Activated naive CD4-positive, alpha-beta T cell treated with anti-CD3 and anti-CD28 coated beads, Interleukin-2, amount 10 ng/mL, durations not matched to agents 7 days and 5 days (primary cell): ENCODE results near the gene CD79A.
"Not testable (repeated sequence)": the region's sequence is repeated elsewhere in the genome, so short reads cannot be mapped to it uniquely, and the experiment has no call there.

Experiments
- CTCF ChIA-PET: fragments of 350-600 bp; sonication (Branson Sonifier 250); formaldehyde crosslinking; loops from one replicate; lab custom pipeline; 2021; ENCODE audit warnings: antibody characterized with exemption; lab: Charles Lee
- DNase-seq: peaks from one replicate; pipeline ENCODE4 v3.0.0-alpha.2; 2020
- H3K27ac Mint-ChIP-seq: one replicate; pipeline ENCODE4 v1.8.0; 2021; ENCODE audit warnings: mild to moderate bottlenecking, moderate library complexity, mixed read lengths
- H3K27me3 Mint-ChIP-seq: one replicate; pipeline ENCODE4 v1.8.0; 2021; ENCODE audit warnings: mild to moderate bottlenecking, mixed read lengths
- H3K36me3 Mint-ChIP-seq: one replicate; pipeline ENCODE4 v1.8.0; 2021; ENCODE audit warnings: mixed read lengths
- H3K4me1 Mint-ChIP-seq: one replicate; pipeline ENCODE4 v1.8.0; 2021; ENCODE audit warnings: mixed read lengths
- H3K4me3 Mint-ChIP-seq: one replicate; pipeline ENCODE4 v1.8.0; 2021; ENCODE audit warnings: mild to moderate bottlenecking, moderate library complexity, mixed read lengths
- H3K9me3 Mint-ChIP-seq: one replicate; pipeline ENCODE4 v1.8.0; 2021; ENCODE audit warnings: mixed read lengths

Gene CD79A

DNA sequence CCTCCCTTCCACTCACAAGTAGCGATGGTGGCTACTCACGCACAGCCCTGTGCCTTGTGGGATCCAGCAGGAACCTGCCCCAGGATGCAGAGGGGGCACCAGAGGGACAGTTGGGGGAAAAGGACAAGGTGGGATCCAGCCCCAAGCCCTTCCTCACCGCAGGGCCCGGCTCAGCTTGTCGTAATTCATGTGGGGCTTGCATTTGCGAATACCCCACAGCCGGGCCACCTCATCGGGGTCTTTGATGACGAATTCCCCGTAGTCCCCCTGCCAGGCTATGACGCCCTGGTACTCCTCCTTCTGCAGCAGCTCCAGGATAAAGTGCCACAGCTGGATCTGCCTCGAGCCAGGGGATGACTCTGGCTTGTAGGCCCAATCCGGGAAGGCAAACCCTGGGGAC lies 32.6 kb downstream of the CD79A start:
- Mint-ChIP-seq H3K4me1 (peaks cover 22% of the 10 kb centered on the region), H3K4me3 (no peak overlapping the region), H3K27me3 (no peaks in the 10 kb centered on the region), H3K27ac (peak overlapping the region; percentile 20), H3K36me3 (peaks cover 41% of the 10 kb centered on the region), H3K9me3 (no peaks in the 10 kb centered on the region)
- DNase-seq: no peak
- CTCF ChIA-PET: no interaction called here

DNA sequence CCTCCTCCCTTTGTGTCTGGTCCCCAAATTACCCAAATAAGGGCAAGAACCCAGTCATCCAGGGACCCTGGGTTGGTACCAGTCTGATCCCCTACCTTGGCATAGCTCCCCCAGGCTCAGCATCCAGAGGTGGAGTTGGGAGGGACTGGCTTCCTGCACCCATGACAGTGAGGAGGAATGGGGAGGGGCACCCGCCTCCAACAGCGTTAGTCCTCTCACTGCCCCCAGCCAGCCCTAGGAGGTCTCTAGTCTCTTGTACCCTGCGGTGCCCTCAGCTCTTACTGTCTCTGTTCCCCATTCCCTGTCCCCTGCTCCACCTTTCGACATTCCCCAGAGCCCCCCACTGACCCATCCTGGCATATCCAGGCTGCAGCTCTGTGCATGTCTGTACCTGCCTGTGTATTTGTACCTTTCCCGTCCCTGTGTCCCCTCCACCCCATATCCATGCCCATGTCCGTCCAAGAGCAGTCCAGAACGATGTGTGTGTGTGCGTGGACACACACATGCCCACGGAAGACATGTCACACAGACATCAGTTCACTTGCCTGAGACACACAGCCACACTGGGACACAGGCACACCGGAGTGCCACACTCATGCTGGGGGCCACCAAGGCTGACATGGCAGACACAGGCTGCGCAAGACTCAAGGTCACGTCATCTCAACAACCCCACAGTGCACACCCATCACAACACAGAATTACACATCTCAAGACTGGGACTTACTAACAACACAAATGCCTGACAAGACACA lies 33.3 kb downstream of the CD79A start:
- Mint-ChIP-seq H3K4me1 (peaks cover 18% of the 10 kb centered on the region), H3K9me3 (no peaks in the 10 kb centered on the region), H3K4me3 (no peak overlapping the region), H3K27me3 (no peaks in the 10 kb centered on the region), H3K27ac (peak overlapping the region; percentile 38), H3K36me3 (peaks cover 34% of the 10 kb centered on the region)
- CTCF ChIA-PET: no interaction called here
- no peak for DNase-seq

DNA sequence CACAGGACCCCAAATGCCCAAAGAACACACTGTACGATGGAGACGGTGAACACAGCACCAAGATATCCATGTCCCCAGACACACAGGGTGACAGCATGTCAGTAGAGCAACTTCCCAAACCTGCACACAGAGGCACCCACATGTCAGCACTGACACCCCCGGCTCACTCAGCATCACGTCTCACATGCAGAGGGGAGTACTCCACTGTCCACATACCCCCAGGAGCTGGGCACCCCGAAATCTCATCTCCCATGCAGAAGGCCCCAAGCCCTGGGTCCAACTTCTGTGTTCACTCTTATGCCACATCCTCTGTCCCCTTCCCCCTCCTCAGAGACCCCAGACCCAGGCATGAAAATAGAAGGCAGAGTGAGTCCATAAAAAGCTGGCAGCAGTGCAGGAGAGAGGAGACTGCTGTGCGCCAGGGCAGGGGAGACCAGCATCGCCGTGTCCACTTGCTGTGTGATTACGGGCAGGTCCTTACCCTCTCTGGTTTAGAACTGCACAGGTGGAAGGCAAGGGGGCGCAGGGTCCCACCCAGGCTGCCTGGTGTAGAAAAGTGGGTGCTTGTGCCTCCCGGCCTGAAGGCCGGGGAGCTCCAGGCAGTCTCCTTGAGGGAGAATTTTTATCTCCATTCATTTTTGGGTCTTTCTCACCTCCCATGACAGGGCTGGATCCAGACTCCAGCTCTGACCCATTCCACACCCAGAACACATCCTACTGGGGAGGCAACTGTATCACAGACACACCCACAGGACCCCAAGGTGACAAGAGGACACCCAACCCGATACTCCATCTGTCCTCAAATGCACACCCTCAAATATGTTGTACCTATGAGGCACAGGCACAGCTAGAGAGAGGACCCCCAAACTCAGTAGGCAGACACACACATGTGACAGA lies 34.2 kb downstream of the CD79A start:
- Mint-ChIP-seq H3K4me1 (peaks cover 14% of the 10 kb centered on the region), H3K27me3 (no peaks in the 10 kb centered on the region), H3K27ac (peak overlapping the region; percentile 38), H3K36me3 (peaks cover 28% of the 10 kb centered on the region), H3K4me3 (peak overlapping the region; percentile 15), H3K9me3 (no peaks in the 10 kb centered on the region)
- no peak for DNase-seq
- CTCF ChIA-PET: interaction anchor here (1.0 to 1.1 kb wide), 2 partner anchors 24 to 38 kb away, joined by 4 to 5 read pairs; no protein-coding TSS in a partner anchor

DNA sequence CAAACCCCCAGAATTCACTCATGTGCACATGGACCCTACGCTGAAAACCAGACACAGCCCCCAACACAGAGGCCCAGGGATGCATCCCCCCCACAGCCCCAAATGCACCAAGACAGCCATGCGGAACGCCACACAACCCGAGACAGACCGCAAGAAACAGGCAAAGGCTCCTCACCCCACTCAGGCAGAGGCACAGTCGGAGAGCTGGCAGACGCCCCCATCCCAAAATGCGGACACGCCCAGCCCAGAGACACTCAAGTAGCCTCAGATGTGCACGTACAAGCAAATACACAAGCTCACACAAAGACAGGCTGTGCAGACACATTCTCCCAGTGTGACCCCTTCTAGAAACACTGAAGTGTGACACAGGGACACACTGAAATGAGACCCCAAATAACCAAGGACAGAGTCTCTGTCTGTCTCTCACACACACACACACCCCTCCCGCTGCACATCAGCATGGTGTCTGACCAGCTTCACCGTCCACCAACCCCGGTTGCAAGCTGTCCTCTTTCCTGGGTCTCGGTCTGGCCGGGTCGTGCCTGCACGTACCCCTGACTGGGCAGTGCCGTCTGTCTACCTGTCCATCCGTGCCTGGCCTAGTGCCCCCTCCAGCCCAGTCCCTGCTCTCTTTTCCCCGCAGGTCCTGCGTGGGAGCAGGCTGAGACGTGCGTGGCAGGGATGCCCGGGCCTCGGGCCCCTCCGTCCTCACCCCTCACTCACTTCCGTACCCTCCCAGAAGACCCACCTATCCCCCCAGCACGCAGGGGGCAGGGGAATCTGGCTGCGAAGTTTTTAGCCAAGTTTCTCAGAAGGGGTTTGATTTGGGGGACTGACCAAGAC lies 35.0 kb downstream of the CD79A start:
- peaks cover 11% of the 10 kb centered on the region for H3K4me1 Mint-ChIP-seq

DNA sequence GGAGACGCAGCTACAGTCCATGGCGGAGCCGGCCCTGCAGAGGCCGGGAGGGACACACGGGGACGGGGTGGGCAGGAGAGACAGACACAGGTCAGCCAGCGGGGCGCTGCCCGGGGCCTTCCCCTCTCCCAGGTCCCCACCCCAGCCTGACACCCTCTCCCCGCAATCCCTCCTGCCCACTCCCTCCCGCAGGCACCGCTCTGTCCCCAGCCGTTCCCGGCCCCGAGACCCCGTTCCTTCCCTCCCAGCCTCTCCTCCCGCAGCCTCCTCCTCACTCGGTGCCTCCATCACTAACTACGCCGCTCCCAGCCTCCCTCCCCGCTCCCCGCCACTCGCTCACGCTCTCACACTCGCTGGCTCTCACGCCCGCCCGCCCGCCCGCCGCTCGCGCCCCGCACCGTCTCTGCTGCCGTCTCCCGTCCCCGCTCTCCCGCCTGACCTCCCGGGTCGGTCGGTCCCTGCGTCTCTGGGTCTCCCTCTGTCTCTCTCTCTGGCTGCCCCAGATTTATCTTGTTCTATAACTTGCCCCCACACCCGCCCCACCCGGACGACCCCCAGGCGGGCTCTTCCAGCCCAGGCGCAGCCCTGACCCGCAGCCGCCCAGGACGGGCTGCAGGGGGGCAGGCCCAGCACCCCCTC lies 35.9 kb downstream of the CD79A start:
- peaks cover 20% of the 10 kb centered on the region for H3K36me3 Mint-ChIP-seq
- no peak overlapping the region for H3K4me3 Mint-ChIP-seq
- no peaks in the 10 kb centered on the region for H3K27me3 Mint-ChIP-seq
- H3K27ac Mint-ChIP-seq: no peak overlapping the region
- peak; percentile 46 for DNase-seq
- CTCF ChIA-PET: no interaction called here
- peaks cover 8% of the 10 kb centered on the region for H3K4me1 Mint-ChIP-seq
- no peaks in the 10 kb centered on the region for H3K9me3 Mint-ChIP-seq

More for the DNA sequence above, 35.0 kb downstream of the CD79A start:
- Mint-ChIP-seq H3K9me3 (no peaks in the 10 kb centered on the region), H3K36me3 (peaks cover 23% of the 10 kb centered on the region), H3K27ac (peak overlapping the region; percentile 84), H3K4me3 (peak overlapping the region; percentile 15), H3K27me3 (no peaks in the 10 kb centered on the region)
- CTCF ChIA-PET: interaction anchor here (1.0 to 1.1 kb wide), 2 partner anchors 25 to 39 kb away, joined by 4 to 5 read pairs; no protein-coding TSS in a partner anchor
- DNase-seq: no peak

DNA sequence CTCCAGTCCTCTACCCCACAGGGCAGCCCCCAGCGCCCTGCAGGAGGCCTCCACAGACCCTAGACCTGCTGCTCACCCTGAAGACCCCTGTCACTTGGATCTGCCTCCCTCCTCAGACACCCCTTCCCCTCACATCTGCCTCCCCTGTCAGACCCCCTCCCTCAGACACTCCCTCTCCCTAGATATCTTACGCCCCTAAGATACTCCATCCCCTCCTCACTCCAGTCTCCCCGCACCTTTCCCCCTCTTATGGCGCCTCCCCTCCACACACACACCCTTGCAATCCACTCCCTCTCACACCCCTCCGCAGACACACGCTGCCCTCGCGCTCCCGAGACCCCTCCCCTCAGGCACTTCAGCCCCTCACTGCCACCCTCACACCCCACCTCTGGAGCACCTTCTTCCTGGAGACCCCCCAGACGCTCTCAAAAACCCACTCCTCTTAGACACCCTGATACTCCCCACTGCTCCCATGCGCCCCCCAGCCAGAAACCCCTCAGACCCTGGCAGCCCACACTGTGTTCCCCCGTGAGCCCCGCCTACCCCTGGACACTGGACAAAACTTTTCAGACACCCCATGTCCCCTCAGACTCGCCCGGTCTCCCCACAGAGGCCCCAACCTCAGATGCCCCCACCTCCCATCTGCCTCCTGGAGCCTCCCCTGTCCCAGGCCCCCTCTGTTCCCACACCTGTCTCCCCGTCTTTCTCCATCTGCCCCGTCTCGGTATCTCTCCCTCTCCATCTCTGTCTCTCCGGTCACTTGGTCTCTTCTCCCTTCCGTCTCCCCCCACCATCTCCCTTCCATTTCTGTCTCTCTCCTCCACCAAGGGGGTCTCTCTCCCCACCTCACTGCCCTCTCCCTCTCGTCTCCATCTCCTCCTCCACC lies 36.7 kb downstream of the CD79A start:
- CTCF ChIA-PET: no interaction called here
- H3K36me3 Mint-ChIP-seq: peaks cover 20% of the 10 kb centered on the region
- no peaks in the 10 kb centered on the region for H3K9me3 Mint-ChIP-seq
- no peak for DNase-seq
- H3K4me1 Mint-ChIP-seq: peaks cover 8% of the 10 kb centered on the region
- no peaks in the 10 kb centered on the region for H3K27me3 Mint-ChIP-seq
- no peak overlapping the region for H3K27ac Mint-ChIP-seq
- H3K4me3 Mint-ChIP-seq: no peak overlapping the region

DNA sequence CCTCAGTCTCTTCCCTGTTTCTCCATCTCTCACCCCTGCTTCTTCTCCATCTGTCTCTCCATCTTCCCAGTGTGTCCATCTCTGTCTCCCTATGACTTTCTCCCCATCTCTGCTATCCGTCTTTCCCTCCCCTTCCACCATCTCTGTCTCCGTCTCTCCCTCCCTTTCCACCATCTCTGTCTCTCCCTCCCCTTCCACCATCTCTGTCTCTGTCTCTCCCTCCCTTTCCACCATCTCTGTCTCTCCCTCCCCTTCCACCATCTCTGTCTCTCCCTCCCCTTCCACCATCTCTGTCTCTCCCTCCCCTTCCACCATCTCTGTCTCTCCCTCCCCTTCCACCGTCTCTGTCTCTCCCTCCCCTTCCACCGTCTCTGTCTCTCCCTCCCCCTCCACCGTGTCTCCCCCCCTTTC lies 37.4 kb downstream of the CD79A start:
- H3K4me1 Mint-ChIP-seq, H3K9me3 Mint-ChIP-seq, H3K4me3 Mint-ChIP-seq, H3K27ac Mint-ChIP-seq, CTCF ChIA-PET, DNase-seq, H3K27me3 Mint-ChIP-seq: not testable (repeated sequence)
- H3K36me3 Mint-ChIP-seq: peaks cover 16% of the 10 kb centered on the region

DNA sequence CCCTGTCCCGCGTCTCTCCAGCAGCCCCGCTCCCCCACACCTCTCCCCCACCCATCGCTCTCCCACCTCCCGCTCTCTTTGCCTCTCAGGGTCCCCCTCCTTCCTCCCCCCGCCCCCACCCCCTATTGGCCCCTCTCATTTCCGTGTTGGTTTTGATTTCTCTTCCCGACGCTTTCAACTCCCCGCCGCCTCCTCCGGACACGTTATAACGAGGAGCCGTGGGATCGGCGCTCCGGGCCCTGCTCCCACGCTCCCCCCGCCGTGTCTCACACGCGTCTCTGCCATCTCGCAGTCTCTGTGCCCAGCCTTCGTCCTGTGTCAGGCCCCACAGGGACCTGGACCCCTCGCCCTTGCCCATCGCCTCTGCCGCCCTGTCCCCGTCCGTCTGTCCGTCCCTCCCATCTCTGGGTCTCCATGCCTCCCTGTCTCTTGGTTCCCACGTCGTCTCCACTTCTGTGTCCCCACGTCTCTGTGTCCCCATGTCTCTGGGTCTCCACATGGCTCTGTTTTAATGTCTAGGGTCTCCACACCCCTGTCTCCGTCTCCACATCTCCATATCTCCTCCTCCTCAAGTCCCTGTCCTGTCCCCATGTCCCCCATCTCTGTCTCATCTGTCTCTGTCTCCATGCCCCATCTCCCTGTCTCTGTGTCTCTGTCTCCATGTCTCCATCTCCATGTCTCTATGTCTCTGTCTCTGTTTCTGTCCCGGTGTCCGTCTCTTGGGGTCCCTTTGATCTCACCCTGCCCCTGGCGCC lies 38.1 kb downstream of the CD79A start:
- Mint-ChIP-seq H3K27me3 (no peaks in the 10 kb centered on the region), H3K4me3 (no peak overlapping the region), H3K9me3 (no peaks in the 10 kb centered on the region), H3K36me3 (peaks cover 14% of the 10 kb centered on the region), H3K27ac (no peak overlapping the region), H3K4me1 (peaks cover 8% of the 10 kb centered on the region)
- DNase-seq: no peak
- CTCF ChIA-PET: no interaction called here

DNA sequence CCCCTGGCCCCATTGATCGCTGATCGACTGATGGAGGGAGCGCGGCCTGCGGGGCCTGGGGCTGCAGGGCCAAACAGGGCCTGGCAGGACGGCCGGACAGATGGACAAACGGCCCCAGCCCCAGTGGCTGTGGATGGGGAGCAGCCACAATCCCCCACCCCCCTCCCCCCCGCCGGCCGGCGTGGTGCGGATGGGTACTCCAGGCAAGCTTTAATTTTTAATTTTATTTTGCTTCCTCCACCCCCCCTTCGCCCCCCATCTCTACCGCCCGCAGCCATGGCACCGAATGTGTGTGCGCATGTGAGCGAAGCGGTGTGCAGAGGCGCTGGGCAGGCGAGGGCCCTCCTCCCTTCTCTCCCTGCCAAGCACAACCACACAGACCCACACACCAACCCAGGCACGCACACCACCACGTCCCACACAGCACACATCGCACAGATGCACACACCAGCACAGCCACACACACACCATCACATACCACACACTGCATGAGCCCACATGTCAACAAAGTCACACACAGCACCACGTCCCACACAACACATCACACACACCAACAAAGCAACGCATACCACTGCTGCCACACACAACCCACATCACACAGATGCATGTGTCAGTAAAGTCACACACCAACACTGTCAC lies 38.8 kb downstream of the CD79A start:
- CTCF ChIA-PET: no interaction called here
- H3K36me3 Mint-ChIP-seq: peaks cover 8% of the 10 kb centered on the region
- no peak overlapping the region for H3K4me3 Mint-ChIP-seq

DNA sequence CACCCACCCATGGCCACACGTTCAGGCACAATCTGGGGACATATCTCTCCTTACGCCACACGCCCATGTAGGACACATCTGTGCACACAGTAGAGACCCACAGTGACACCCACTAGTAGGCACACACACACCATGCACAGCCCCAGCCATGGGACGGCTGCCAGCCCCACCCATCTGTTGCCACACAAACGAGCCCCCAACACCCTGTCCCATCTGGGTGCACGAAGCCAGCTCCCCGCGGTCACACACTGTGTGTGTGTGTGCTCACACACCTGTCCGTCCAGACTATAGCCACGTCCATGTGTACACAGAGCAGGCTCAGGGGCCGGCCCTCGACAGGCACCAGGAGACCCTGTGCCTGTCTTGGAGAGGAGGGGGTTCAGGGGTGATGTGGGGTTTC lies 40.6 kb downstream of the CD79A start:
- DNase-seq: no peak
- H3K27me3 Mint-ChIP-seq: peaks cover 19% of the 10 kb centered on the region
- H3K4me1 Mint-ChIP-seq: peaks cover 9% of the 10 kb centered on the region
- no peak overlapping the region for H3K4me3 Mint-ChIP-seq
- H3K9me3 Mint-ChIP-seq: no peaks in the 10 kb centered on the region
- no peak overlapping the region for H3K27ac Mint-ChIP-seq
- CTCF ChIA-PET: no interaction called here
- no peaks in the 10 kb centered on the region for H3K36me3 Mint-ChIP-seq

More for the DNA sequence above, 38.8 kb downstream of the CD79A start:
- Mint-ChIP-seq H3K27ac (no peak overlapping the region), H3K27me3 (peaks cover 2% of the 10 kb centered on the region), H3K4me1 (peaks cover 8% of the 10 kb centered on the region), H3K9me3 (no peaks in the 10 kb centered on the region)
- DNase-seq: no peak

DNA sequence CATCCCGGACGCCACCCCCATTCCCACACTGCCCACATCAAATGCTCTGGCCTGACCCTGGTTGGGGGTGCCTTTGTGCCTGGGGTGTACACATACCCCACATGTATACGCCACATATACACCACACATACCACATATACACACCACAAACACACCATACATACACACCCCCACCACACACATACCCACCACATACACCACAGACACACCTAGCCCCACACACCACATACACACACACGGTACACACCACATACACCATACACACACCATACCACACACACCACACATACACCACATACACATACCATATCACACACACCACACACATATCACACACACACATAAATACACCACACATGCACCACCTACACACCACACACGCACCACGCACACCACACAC lies 41.0 kb downstream of the CD79A start:
- Mint-ChIP-seq H3K27ac (no peak overlapping the region), H3K9me3 (no peaks in the 10 kb centered on the region), H3K27me3 (peaks cover 23% of the 10 kb centered on the region), H3K4me1 (peaks cover 10% of the 10 kb centered on the region), H3K36me3 (no peaks in the 10 kb centered on the region), H3K4me3 (no peak overlapping the region)
- no peak for DNase-seq
- CTCF ChIA-PET: no interaction called here

DNA sequence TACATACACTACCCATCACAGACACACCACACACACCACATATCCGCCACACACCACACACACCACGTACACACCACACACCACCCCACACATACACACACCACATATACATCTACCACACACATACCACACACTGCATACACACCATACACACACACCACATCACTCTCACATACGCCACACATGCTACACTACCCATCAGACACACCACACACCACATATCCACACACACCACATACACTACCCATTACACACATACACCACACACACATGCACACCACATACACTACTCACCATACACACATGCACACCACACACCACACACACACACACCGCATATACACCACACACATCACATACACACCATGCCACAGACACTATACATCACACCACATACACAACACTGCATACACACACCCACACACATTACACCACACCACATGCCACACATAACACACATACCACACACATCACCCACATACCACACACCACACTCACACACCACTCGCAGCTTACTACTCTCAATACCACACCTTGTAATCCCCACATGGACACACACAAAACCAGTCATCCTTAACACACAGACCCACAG lies 41.7 kb downstream of the CD79A start:
- peaks cover 14% of the 10 kb centered on the region for H3K4me1 Mint-ChIP-seq
- H3K27ac Mint-ChIP-seq: no peak overlapping the region
- H3K36me3 Mint-ChIP-seq: no peaks in the 10 kb centered on the region
- H3K4me3 Mint-ChIP-seq: no peak overlapping the region
- H3K27me3 Mint-ChIP-seq: peaks cover 27% of the 10 kb centered on the region
- CTCF ChIA-PET: interaction anchor here (0.9 kb wide), 1 partner anchor 15 kb away, joined by 3 read pairs; no protein-coding TSS in a partner anchor
- no peaks in the 10 kb centered on the region for H3K9me3 Mint-ChIP-seq
- DNase-seq: no peak
